GM23248 (cell line): ENCODE measurements around the gene EDIL3.

Experiments
- EZH2 ChIP-seq: fragments of 200-600 bp; sonication (generic); IDR thresholded peaks from 2 replicates; pipeline ENCODE4 v1.6.1; 2018; ENCODE audit warnings: antibody characterized with exemption, mild to moderate bottlenecking; ENCODE audit not compliant: insufficient read depth, poor library complexity, severe bottlenecking
- EZH2phosphoT487 ChIP-seq: fragments of 200-600 bp; sonication (generic); IDR thresholded peaks from 2 replicates; pipeline ENCODE4 v1.6.1; 2018; ENCODE audit warnings: antibody characterized with exemption, moderate library complexity, mild to moderate bottlenecking, low read depth; ENCODE audit not compliant: insufficient read depth

DNA sequence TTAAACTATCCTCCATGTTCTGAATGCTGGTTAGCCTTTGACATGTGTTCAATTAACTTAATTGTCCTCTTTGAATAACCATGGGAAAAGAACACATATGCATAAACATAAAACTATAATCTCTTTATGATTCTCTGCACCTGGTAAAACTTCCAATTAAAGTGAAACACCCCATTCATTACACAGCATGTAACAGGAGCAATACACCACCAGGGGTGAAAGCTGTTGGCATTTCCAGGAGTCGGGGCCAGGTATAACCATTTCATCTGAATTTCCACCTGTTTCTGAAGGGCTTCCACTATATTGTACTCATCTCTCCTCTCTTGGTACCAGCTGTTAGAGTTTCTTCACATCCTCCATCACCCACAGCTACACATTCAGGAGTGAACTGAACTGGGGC, 303.8 kb downstream of the EDIL3 start:
- no peak for TF ChIP-seq EZH2
- no peak for TF ChIP-seq EZH2phosphoT487
